NCI-H510A (cell line): ENCODE results near the gene ECT2L.

Source experiments
- DNase-seq: peaks from one replicate; lab custom pipeline; 2025; lab: John Stamatoyannopoulos, UW

ECT2L gene

DNA sequence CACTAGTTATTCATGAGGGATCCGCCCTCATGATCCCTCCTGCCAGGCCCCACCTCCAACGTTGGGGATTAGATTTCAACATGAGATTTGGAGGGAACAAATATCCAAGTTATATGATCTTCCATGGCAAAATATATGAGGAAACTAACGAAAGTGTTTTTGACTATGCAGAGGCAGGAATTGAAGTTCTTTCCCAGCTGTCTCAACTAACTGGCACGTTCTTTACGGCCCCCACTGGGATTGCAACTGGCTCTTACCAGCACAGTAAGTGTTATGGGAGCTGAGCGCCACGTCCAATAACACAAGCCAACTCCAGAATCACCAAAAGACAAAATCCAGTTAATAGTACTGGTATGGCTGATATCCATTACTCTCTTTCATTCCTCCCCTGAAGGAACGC, 66.6 kb downstream of the ECT2L start:
- no peak for DNase-seq

DNA sequence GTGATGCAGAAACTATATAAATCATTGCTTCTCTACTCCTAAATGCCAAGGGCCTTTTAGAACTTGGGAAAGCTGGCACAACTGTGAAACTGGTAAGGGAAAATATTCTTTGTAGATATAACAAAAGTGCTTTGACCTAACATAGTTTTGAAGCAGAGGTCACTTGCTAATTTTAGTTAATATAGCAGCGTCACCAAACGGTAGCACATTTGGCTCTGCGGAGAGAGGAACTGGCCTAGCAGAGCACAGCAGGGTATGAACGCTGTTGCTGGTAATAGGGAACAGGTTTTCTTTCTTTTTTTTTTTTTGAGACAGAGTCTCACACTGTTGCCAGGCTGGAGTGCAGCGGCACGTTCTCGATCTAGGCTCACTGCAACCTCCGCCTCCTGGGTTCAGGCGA, 67.4 kb downstream of the ECT2L start:
- DNase-seq = no peak

DNA sequence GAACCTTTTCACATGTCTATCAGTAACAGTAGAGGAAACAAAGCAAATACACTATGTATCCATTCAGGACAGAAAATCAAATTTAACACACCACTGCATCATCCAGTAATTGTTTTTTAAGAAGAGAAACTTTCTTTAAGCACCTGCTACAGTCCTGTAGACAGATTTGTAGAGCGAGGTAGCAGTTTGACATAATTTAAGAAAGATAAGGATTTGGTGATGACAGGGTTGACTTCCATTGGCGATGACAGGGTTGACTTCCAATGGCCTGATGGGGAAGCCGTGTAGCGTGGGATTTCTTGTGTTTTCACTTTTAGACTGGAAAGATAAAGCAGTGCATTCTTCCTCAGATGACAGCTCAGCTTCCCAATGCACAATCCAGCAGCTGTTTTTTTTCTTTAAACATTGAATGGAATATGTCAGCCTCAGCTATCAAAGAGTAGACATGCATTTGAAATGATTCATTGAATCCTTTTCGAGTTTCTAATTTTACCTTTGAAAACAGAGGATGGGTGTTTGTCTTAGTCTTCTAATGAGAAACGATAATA, 68.5 kb downstream of the ECT2L start:
- DNase-seq = no peak

DNA sequence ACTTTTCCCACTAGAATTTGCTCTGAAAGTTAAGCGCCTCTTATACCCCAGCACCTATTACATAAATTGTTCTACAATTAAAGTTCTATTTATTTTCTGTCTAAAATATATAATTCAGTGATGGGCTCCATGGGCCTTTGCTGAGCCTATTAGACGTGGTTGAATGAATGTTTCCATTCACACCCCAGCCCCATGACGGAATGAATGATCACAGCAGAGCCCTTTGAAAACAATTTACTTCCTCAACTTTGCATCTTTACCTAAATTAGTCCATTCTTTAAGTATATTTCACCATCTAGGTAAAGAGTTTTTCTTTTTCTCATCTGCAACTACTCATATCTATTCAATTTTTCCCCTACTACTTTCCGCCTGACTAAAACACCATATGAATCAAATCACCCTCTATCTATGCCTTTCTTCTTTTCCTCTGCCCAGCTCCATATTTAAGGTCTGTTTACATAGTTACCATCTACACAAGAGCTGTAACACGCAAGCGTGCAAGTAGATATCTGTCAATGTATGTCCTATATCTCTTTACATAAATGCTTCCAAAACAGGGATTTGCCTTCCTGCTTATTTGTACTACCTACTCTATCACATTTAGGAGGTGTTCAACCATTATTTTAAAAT, 69.7 kb downstream of the ECT2L start:
- no peak for DNase-seq

DNA sequence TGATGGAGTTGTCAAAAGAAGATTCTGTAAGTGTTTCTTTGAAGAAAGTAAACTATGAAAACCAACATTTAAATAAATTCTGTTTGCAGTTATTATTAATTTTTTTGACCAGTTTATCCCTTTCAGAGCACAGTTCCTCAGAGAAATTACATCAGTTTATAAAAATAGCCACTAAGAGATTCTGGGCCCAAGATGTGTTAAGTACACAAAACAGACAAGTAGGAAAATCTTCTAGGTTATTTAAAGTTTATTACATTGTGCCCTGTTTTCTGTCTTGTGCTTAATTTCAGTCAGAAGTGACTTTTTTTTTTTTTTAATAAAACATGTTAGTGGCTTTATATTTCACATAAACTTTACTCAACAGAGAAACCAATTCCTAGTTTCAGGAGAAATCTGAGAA, 72.3 kb downstream of the ECT2L start:
- no peak for DNase-seq

DNA sequence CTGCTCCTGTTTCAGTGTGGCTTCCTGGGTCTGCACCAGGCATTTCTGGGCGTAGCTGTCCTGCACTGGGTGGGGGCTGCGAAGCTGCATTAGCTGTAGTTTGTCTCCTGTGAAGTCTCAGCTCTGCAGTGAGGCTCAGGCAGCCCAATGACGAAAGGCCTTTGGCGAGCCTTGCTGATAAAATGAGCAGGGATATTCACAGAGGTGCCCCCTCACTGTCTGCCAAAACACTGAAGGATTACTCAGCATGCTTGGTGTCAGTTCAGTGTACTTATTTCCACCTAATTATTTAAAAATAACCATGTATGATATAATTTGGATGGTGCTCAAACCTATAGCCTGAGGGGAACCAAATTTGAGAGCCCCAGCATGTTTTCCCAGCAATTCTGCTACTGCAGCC, 73.5 kb downstream of the ECT2L start:
- no peak for DNase-seq

DNA sequence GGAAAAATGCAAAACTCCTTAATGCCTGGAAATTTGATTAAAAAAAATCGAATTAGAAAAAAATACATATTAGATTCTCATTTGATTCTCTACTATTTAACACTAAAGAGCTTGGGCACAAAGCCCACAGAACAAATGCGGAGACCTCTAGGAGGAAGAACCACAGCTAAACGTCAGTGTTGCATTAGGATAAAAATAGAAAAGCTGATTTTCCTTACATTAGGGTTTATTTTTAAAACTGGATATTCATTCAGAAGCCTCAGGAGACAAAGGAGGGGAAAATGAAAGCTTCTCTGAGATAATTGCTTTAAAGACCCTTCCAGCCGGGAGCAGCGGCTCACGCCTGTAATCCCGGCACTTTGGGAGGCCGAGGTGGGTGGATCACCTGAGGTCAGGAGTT, 77.3 kb downstream of the ECT2L start:
- DNase-seq = no peak

DNA sequence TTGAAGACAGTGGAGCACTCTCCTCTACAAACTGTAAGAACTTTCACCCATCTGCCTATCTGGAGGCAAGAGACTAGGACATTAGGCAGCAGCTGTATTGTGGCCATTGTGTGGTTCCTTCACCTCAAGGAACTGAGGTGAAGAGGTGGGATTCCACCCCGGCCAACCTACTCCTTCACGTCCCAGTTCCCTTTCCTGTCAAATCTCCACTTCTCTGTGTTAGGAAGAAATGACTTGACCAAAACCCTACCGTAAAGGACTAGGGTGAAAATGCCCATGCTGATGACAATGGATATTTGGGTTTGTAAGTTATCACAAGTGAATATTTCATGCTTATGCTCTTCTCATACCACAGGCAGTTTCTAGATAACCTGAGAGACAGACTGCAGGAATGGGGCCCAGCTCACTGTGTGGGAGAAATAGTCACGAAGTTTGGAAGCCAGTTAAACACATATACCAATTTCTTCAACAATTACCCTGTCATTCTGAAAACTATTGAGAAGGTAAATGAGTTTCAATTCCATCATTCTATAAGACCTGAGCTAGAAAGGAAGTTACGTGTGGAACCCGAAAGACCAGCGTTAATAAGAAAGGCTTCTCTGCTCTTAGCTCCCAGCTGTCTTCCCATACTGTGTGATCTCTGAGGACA, 86.6 kb downstream of the ECT2L start:
- DNase-seq = no peak

DNA sequence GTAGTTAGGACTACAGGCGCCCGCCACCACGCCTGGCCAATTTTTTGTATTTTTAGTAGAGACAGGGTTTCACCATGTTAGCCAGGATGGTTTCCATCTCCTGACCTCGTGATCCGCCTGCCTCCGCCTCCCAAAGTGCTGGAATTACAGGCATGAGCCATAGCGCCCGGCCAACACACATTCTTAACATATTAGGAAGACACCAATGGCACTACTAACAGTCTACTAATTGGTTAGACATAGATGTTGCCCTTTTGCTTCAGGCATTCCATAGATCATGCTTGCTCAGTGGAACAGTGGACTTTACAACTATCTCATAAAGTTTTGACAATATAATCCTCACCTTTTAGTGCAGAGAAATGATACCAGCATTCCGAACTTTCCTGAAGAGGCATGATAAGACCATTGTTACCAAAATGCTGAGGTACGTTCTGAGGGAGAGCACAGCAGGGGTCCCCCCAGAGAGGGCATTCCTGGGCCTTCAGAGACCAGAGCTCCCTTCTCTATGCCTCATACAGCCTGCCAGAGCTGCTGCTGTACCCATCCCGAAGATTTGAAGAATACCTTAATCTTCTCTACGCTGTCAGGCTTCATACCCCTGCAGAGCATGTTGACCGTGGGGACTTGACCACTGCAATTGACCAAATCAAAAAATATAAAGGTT, 89.4 kb downstream of the ECT2L start:
- DNase-seq = no peak

DNA sequence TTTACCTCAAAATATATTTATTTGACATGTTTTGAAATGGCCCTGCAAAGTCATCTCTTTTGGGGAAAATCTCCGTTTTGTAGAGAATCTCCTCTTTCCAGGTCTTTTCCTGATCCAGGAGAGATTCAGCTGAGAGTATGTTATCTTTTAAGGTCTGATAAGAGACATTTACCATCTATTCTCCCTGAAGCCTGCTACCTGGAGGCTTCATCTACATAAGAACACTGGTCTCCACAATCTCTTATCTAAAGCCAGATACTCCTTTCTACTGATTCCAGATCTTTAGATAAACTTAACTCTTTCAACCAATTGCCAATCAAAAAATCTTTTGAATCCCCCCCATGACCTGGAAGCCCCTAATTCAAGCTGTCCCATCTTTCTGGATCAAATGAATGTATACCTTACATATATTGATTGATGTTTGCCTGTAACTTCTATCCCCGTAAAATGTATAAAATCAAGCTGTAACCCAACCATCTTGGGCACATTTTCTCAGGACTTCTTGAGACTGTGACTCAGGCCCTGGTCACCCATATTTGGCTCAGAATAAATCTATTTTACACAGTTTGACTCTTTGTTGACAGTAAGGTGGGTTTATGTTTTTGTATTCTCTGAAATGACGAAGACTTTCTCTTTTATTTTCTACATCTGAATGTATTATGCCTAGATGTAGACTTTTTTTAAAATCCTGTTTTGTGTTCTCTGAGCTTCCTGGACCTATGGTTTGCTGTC, 95.5 kb downstream of the ECT2L start:
- no peak for DNase-seq

DNA sequence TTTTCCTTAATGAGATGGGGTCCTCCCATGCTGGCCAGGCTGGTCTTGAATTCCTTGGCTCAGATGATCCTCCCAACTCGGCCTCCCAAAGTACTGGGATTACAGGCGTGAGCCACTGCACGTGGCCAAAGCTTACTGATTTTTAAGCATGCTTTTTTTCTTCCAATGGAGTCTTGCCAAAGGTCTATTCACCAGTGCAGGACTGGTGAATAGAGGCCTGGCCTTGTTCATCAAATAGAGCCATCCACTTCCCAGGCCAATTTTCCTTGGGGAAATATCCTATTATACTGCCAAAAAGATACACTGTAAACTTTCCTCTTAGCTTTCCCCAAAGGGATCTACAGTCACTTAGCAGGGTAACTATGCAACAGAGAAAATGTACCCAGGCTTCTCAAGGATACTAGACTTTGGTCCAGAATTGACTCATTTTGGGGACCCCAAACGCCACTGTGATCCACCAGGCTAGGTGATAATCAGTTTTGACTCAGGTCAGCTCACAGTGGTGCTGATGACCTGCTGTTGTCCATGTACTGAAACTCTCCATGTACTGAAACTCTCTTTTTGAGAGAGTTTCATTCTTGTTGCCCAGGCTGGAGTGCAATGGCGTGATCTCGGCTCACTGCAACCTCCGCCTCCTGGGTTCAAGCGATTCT, 100.3 kb downstream of the ECT2L start:
- no peak for DNase-seq

DNA sequence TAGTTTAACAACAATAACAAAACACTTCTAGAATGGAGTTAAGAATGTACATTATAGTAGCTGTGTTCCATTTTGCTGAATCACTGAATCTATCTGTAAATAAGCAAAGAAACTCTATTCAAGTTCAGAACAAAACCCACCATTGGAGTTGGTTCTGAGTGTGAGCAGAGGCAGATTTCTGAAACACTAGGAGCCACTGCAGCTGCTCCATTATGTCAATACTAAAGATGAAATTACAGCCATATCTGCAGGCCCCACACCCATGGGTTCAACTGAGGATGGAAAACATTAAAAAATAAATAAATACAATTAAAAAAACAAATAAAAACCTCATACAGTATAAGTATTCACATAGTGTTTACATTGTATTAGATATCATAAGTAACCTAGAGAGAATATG, 101.1 kb downstream of the ECT2L start:
- DNase-seq = no peak

DNA sequence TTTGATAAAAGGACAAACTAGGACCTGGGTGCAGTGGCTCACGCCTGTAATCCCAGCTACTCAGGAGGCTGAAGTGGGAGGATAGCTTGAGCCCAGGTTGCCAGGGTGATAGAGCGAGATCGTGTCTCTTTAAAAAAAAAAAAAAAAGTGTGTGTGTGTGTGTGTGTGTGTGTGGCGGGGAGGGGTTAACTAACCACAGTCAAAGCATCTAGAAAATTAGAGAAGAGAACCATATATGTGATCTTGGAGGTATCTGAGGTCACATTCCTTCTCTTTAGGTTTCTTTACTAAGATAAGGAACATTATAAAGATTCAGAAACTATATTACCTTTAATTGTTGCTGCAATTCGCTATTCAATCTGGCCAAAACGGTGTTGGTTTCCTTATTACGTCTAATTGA, 111.3 kb downstream of the ECT2L start:
- DNase-seq = no peak

DNA sequence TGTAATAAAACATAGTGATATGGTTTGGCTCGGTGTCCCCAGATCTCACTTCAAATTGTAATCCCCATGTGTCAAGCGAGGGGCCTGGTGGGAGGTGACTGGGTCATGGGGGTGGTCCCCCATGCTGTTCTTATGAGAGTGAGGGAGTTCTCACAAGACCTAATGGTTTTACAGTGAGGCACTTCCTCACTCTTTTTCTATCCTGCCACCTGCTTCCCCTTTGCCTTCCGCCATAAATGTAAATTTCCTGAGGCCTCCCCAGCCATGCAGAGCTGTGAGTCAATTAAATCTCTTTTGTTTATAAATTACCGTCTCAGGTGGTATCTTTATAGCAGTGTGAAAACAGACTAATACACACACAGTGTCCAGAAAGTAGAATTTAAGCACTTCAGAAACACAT, 113.6 kb downstream of the ECT2L start:
- no peak for DNase-seq

DNA sequence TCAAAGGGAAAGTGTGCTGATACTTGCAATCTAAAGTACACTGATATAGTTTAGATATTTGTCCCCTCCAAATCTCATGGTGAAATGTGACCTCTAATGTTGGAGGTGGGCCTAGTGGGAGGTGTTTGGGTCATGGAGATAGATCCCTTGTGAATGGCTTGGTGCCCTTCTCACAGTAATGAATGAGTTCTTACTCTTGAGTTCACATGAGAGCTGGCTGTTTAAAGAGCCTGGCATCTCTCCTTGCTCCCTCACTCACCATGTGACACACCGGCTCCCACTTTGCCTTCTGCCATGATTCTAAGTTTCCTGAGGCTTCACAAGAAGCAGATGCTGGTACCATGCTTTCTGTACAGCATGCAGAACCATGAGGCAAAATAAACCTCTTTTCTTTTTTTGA, 114.1 kb downstream of the ECT2L start:
- no peak for DNase-seq

DNA sequence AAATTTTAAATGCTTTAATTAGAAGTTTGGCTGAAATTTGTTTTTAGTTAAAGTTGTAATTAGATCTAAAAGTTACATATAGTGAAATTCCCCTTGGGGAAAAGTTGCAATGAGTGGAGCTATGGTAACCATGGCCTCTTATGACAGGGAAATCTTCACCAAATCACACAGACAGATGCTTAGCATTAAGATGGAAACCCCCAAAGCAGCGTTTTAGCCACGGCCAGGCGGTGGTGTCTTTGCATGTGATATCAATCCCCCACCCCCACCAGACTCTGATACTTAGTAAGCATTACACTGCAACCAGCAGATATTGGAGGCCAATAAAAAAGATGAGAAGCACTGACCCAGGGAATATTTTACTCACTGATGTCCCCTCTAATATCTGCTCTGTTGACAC, 116.4 kb downstream of the ECT2L start:
- DNase-seq = no peak

DNA sequence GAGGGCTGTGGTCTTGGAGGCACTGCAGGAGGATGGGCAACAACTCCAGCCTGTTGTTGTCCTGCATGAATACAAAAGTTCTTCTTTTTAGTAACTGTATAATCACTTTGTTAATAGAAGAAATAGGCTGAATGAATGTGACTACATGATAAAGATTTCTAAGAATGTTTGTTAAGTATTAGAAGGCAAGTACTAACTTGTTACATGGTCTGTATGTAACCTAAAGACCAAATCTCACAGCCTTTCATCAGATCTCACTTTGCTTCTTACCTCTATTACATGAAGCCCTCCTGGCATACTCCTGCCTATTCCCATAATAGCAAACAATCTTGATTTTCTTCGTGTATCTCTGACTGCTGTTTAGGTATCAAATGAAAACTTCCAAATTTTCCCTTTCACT, 118.8 kb downstream of the ECT2L start:
- no peak for DNase-seq

DNA sequence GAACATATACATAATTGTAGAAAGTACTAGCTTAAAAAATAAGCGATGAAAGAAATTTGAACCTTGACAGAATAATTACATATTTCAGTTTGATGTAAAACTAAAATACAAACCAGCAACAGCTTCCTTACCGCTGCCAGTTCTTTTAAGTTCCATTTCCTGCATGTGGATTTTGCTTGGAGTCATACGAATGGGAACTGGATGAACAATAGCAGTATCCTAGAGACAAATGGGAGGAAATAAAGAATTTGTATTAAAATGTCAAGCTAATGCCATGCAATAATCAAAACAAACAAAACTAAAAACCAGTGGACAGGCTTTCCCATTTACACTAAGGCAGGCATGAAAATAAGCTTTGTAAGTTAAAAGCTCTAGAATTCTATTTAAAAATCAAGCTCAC, 125.0 kb downstream of the ECT2L start:
- DNase-seq = no peak

DNA sequence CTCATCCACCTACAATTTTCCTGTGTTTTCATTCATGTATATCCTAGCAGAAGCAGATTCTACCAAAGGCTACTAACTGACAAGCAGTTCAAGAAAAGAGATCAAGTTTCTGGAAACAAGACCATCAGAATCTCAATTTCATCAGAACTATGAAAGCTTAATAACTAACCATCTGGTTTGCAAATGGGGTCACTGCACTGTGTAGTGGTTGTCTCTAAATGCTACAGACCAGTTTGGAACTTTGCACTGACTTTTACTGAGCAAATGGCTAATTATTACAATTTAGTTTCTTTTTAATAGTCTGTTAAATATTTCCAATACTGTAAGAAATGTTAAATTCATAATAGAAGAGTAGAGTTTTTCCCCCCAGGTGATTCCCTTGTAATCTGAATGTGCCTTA, 127.7 kb downstream of the ECT2L start:
- DNase-seq = no peak

DNA sequence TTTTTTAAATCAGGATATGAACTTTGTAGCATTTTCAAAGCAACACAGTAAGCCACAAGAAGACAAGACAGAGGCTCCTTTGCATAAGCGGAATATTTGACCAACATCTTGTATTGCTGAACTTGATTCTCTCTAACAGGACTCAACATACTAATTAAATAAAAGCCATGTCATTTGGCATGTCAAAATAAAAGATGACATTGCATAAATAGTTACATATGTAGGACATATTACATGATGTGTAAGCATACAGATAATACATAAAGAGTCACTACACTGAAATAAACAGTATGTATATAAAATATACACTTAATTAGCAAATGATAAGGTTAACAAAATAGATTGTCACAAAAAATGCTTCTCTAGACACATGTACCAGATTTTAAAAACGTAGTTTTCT, 129.9 kb downstream of the ECT2L start:
- no peak for DNase-seq

DNA sequence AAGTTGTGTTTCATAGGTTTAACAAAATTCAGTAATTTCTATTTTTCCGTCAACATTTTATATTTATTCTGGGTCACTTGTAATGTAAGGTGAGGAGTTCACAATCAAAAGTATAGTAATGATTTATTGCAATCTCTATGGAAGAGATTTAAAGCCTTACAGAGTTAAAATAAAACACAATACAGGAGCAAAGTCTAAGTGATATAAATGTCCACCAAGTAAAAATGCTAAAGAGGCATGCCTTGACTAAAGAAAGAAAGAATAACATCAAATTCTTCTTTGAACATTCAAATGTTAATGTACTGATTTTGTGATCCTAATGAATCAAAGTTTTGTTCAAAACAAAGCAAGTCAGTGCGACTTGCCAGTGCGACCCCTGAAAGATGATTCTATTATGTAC, 130.7 kb downstream of the ECT2L start:
- no peak for DNase-seq

DNA sequence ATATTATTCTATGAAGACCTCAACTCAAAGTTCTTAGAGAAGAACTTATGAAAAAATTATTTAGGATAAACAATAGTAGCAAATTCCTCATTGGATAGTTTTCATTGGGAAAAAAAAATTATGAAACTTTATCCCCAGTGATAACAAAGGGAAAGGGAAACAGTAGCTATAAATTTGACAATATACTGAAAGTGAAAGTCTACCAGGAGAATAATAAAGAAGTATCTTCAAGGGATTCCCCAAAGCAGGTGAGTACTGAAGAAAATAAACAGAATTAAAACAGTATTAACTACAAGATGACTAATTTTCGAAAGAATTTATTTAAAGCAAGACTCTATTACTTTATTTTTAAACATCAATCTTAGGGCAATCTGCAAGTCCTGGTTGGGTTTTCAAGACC, 135.8 kb downstream of the ECT2L start:
- no peak for DNase-seq
